Peyer's patch (tissue), 4 donors: ENCODE results near the gene PRKCA.

Source experiments
- CTCF ChIP-seq, 6 experiments: fragments of 450-650 bp in 4 of 6; fragments of 200-600 bp in 2 of 6; sonication (generic) in 1 of 6; IDR thresholded peaks; one replicate each; pipeline ENCODE4 v1.5.1; 2017 to 2019; ENCODE audit warnings: antibody characterized with exemption in 6 of 6, mild to moderate bottlenecking in 3 of 6, moderate library complexity in 1 of 6
- POLR2A ChIP-seq, 2 donors: fragments of 450-650 bp; IDR thresholded peaks; one replicate each; pipeline ENCODE4 v1.5.1; 2017; ENCODE audit warnings: antibody characterized with exemption in 2 of 2, mild to moderate bottlenecking in 2 of 2, moderate library complexity in 2 of 2

- TF ChIP-seq CTCF (IDR thresholded peaks at IDR 0.05), result no peak
- no peak for TF ChIP-seq POLR2A (IDR thresholded peaks at IDR 0.05)
Measured at GRCh38 chr17:66847704-66848103, 545.3 kb downstream of the PRKCA start.
